SK-N-SH (cell line): ENCODE data around the gene SH3TC1. TPM values are rescaled to one million over a fixed set of nuclear protein-coding genes. Genes with fewer than 3 reads are reported as not detected.

Experiments
- CTCF ChIA-PET: fragments of 300-600, 350-600 bp; formaldehyde crosslinking; extraction: SDS; loops from one replicate; lab custom pipeline; 2021; lab: Yijun Ruan, JAX
- POLR2A ChIA-PET: fragments of 350-600 bp; sonication (Branson Sonifier 250); formaldehyde crosslinking; extraction: SDS; loops from one replicate; lab custom pipeline; 2020; ENCODE audit warnings: antibody characterized with exemption, inconsistent platforms; lab: Yijun Ruan, JAX
- DNase-seq: peaks from one replicate; pipeline ENCODE4 v3.0.0; 2012
- H2AFZ ChIP-seq: fragments of 200-600 bp; sonication (generic); 2 replicates; pipeline ENCODE4 v1.8.1; 2016; ENCODE audit warnings: antibody characterized with exemption, mild to moderate bottlenecking, low read depth
- H3F3A ChIP-seq: fragments of 200-600 bp; sonication (generic); replicated peaks from 2 replicates; pipeline ENCODE3; 2016; ENCODE audit warnings: antibody characterized with exemption, mild to moderate bottlenecking; ENCODE audit not compliant: insufficient read depth
- H3K27ac ChIP-seq, 2 experiments: fragments of 200-500 bp in 1 of 2; fragments of 200-600 bp in 1 of 2; sonication (Bioruptor generic) in 1 of 2; sonication (generic), shearing (Covaris generic) in 1 of 2; 2 replicates each; pipeline versions ENCODE4 v1.5.1 to v1.6.1; 2014 to 2016; ENCODE audit warnings: low read depth in 2 of 2, inconsistent platforms in 1 of 2, low read length in 1 of 2, mild to moderate bottlenecking in 1 of 2, mixed read lengths in 1 of 2
- H3K27me3 ChIP-seq: fragments of 200-600 bp; sonication (generic), shearing (Covaris generic); 2 replicates; pipeline ENCODE4 v1.6.1; 2016; ENCODE audit warnings: mixed run types; ENCODE audit not compliant: insufficient read depth
- H3K36me3 ChIP-seq, 2 experiments: fragments of 200-500 bp in 1 of 2; fragments of 200-600 bp in 1 of 2; sonication (Bioruptor generic) in 1 of 2; sonication (generic) in 1 of 2; replicated peaks in 1 of 2; 2 replicates each; pipeline versions ENCODE3 to v1.5.1; 2014 to 2016; ENCODE audit warnings: low read length in 1 of 2, mild to moderate bottlenecking in 1 of 2; ENCODE audit not compliant: insufficient read depth in 2 of 2, control insufficient read depth in 1 of 2
- H3K4me1 ChIP-seq, 2 experiments: fragments of 200-500 bp in 1 of 2; fragments of 200-600 bp in 1 of 2; sonication (Bioruptor generic) in 1 of 2; sonication (generic), shearing (Covaris generic) in 1 of 2; 2 replicates each; pipeline versions ENCODE4 v1.5.1 to v1.6.1; 2014 to 2016; ENCODE audit warnings: low read depth in 1 of 2, low read length in 1 of 2, mixed run types in 1 of 2; ENCODE audit not compliant: insufficient read depth in 2 of 2, control insufficient read depth in 1 of 2
- H3K4me2 ChIP-seq: fragments of 200-600 bp; sonication (generic), shearing (Covaris generic); 2 replicates; pipeline ENCODE4 v1.6.1; 2017; ENCODE audit warnings: mixed run types
- H3K4me3 ChIP-seq, 2 experiments: fragments of 200-500 bp in 1 of 2; fragments of 200-600 bp in 1 of 2; sonication (Bioruptor generic) in 1 of 2; sonication (generic), shearing (Covaris generic) in 1 of 2; 2 replicates each; pipeline versions ENCODE4 v1.5.1 to v1.8.1; 2014 to 2016; ENCODE audit warnings: low read depth in 2 of 2, inconsistent platforms in 1 of 2, low read length in 1 of 2, mild to moderate bottlenecking in 1 of 2, mixed read lengths in 1 of 2, moderate library complexity in 1 of 2
- H3K79me2 ChIP-seq: fragments of 200-600 bp; sonication (generic); 2 replicates; pipeline ENCODE4 v1.8.1; 2017; ENCODE audit warnings: mild to moderate bottlenecking; ENCODE audit not compliant: insufficient read depth
- H3K9ac ChIP-seq: fragments of 200-600 bp; sonication (generic); 2 replicates; pipeline ENCODE4 v1.6.1; 2017; ENCODE audit warnings: mixed run types
- H3K9me2 ChIP-seq: fragments of 200-600 bp; sonication (generic); 2 replicates; pipeline ENCODE4 v1.6.1; 2017; ENCODE audit warnings: mixed run types
- H3K9me3 ChIP-seq: fragments of 200-600 bp; sonication (generic); 2 replicates; pipeline ENCODE4 v1.6.1; 2017; ENCODE audit warnings: mixed run types, mild to moderate bottlenecking, moderate library complexity
- H4K20me1 ChIP-seq: fragments of 200-600 bp; sonication (generic); 2 replicates; pipeline ENCODE4 v1.6.1; 2017; ENCODE audit warnings: mild to moderate bottlenecking, mixed run types; ENCODE audit not compliant: insufficient read depth
- CHD2 ChIP-seq: fragments of 150-350 bp; IDR thresholded peaks from 2 replicates; pipeline ENCODE4 v1.6.1; 2018; ENCODE audit warnings: low read length; ENCODE audit not compliant: partially characterized antibody
- EZH2phosphoT487 ChIP-seq: fragments of 200-600 bp; sonication (generic); IDR thresholded peaks from 2 replicates; pipeline ENCODE4 v1.6.1; 2017; ENCODE audit warnings: low read depth, mixed run types, mild to moderate bottlenecking, antibody characterized with exemption, moderate library complexity, borderline replicate concordance
- FOSL2 ChIP-seq: IDR thresholded peaks from 2 replicates; pipeline ENCODE4 v1.4.0; 2012; ENCODE audit warnings: low read depth, mild to moderate bottlenecking, moderate library complexity, borderline replicate concordance
- FOXJ3 ChIP-seq: sonication (generic); formaldehyde crosslinking; IDR thresholded peaks from 2 replicates; pipeline ENCODE4 v1.5.1; 2020; ENCODE audit warnings: mild to moderate bottlenecking, missing genetic modification reagents
- FOXM1 ChIP-seq: IDR thresholded peaks from 2 replicates; pipeline ENCODE4 v1.4.0; 2012; ENCODE audit warnings: low read depth, mild to moderate bottlenecking
- IRF3 ChIP-seq: fragments of 150-350 bp; IDR thresholded peaks from 2 replicates; pipeline ENCODE4 v1.6.1; 2016; ENCODE audit warnings: mild to moderate bottlenecking, low read depth, low read length
- MEF2A ChIP-seq: IDR thresholded peaks from 2 replicates; pipeline ENCODE4 v1.4.0; 2012; ENCODE audit warnings: low read depth, borderline replicate concordance
- NFIC ChIP-seq: IDR thresholded peaks from 2 replicates; pipeline ENCODE4 v1.4.0; 2012; ENCODE audit warnings: borderline replicate concordance
- POLR2AphosphoS5 ChIP-seq: IDR thresholded peaks from 2 replicates; pipeline ENCODE4 v1.6.1; 2012; ENCODE audit warnings: low read depth, low read length
- RAD21 ChIP-seq: IDR thresholded peaks from 2 replicates; pipeline ENCODE4 v1.6.1; 2012; ENCODE audit warnings: mild to moderate bottlenecking, low read length
- RCOR1 ChIP-seq: fragments of 150-350 bp; IDR thresholded peaks from 2 replicates; pipeline ENCODE4 v1.6.1; 2017; ENCODE audit warnings: antibody characterized with exemption, low read length
- RFX5 ChIP-seq: IDR thresholded peaks from 2 replicates; pipeline ENCODE4 v1.6.1; 2012; ENCODE audit warnings: mild to moderate bottlenecking, improper control_type of control experiment, low read length
- RXRA ChIP-seq: IDR thresholded peaks from 2 replicates; pipeline ENCODE4 v1.4.0; 2012; ENCODE audit warnings: low read depth, mild to moderate bottlenecking, borderline replicate concordance
- SMC3 ChIP-seq: IDR thresholded peaks from 2 replicates; pipeline ENCODE4 v1.6.1; 2012; ENCODE audit warnings: low read depth, low read length, improper control_type of control experiment
- TAF1 ChIP-seq: IDR thresholded peaks from 2 replicates; pipeline ENCODE4 v1.6.1; 2012; ENCODE audit warnings: low read depth, mild to moderate bottlenecking, low read length, moderate library complexity, borderline replicate concordance
- USF1 ChIP-seq: IDR thresholded peaks from 2 replicates; pipeline ENCODE4 v1.4.0; 2012; ENCODE audit warnings: low read depth, borderline replicate concordance
- WGBS: methylation state at CpG from one replicate; pipeline ENCODE4 v1.1.6; 2017; ENCODE audit warnings: low lambda C conversion rate; 5-methylcytosine and 5-hydroxymethylcytosine counted together
- polyA plus RNA-seq, 3 experiments: library from polyadenylated mRNA; depleted of rRNA; stranded (reverse); fragments of >200 nt; gene quantifications; 2 replicates each; pipeline ENCODE4 v1.2.3, GENCODE V29; 2012
- TF ChIP-seq, protein P1 (sequence below): IDR thresholded peaks from 2 replicates; pipeline ENCODE4 v1.6.1; 2012; ENCODE audit warnings: mild to moderate bottlenecking, low read depth, low read length, moderate library complexity
- TF ChIP-seq, protein P2 (sequence below): fragments of 150-350 bp; IDR thresholded peaks from 2 replicates; pipeline ENCODE4 v1.6.1; 2017; ENCODE audit warnings: antibody characterized with exemption, low read length, low read depth, borderline replicate concordance

SH3TC1 gene
- polyA plus RNA-seq, 1 of the 3 experiments (the other 2 are of a cell fraction), result 2.7 TPM

GRCh38 chr4:8236920-8237195 lies 37.8 kb downstream of the SH3TC1 start (continued):
- TF ChIP-seq, protein P1, sequence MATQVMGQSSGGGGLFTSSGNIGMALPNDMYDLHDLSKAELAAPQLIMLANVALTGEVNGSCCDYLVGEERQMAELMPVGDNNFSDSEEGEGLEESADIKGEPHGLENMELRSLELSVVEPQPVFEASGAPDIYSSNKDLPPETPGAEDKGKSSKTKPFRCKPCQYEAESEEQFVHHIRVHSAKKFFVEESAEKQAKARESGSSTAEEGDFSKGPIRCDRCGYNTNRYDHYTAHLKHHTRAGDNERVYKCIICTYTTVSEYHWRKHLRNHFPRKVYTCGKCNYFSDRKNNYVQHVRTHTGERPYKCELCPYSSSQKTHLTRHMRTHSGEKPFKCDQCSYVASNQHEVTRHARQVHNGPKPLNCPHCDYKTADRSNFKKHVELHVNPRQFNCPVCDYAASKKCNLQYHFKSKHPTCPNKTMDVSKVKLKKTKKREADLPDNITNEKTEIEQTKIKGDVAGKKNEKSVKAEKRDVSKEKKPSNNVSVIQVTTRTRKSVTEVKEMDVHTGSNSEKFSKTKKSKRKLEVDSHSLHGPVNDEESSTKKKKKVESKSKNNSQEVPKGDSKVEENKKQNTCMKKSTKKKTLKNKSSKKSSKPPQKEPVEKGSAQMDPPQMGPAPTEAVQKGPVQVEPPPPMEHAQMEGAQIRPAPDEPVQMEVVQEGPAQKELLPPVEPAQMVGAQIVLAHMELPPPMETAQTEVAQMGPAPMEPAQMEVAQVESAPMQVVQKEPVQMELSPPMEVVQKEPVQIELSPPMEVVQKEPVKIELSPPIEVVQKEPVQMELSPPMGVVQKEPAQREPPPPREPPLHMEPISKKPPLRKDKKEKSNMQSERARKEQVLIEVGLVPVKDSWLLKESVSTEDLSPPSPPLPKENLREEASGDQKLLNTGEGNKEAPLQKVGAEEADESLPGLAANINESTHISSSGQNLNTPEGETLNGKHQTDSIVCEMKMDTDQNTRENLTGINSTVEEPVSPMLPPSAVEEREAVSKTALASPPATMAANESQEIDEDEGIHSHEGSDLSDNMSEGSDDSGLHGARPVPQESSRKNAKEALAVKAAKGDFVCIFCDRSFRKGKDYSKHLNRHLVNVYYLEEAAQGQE, result no peak
- TF ChIP-seq MEF2A (no peak), RCOR1 (no peak), TAF1 (no peak), USF1 (no peak), NFIC (no peak), FOXM1 (no peak), POLR2AphosphoS5 (no peak)
- TF ChIP-seq, protein P2, sequence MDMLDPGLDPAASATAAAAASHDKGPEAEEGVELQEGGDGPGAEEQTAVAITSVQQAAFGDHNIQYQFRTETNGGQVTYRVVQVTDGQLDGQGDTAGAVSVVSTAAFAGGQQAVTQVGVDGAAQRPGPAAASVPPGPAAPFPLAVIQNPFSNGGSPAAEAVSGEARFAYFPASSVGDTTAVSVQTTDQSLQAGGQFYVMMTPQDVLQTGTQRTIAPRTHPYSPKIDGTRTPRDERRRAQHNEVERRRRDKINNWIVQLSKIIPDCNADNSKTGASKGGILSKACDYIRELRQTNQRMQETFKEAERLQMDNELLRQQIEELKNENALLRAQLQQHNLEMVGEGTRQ, result no peak

- POLR2A ChIA-PET, result no interaction called here
- no peak for TF ChIP-seq CHD2
- TF ChIP-seq TAF1, result no peak
- no peak for TF ChIP-seq IRF3
- no peak for TF ChIP-seq FOSL2
- no peak for TF ChIP-seq SMC3
- TF ChIP-seq FOXJ3, result no peak
- no peak for TF ChIP-seq RCOR1
- no peak for TF ChIP-seq POLR2AphosphoS5
- TF ChIP-seq EZH2phosphoT487, result no peak
- TF ChIP-seq RFX5, result no peak
- no peak for TF ChIP-seq RXRA
- no peak for TF ChIP-seq RAD21
- CTCF ChIA-PET, result interaction anchor here (1.1 to 5.2 kb wide), 10 partner anchors 12 to 170 kb away, joined by 3 to 45 read pairs (median 6); no protein-coding TSS in a partner anchor
Measured at GRCh38 chr4:8237256-8237989, 38.3 kb downstream of the SH3TC1 start.

More at GRCh38 chr4:8237256-8237989, 38.3 kb downstream of the SH3TC1 start:
- Histone ChIP-seq H3F3A (no peaks in the 10 kb centered on the region), H3K9me3 (no peaks in the 10 kb centered on the region), H3K9me2 (no peaks in the 10 kb centered on the region), H2AFZ (no peak overlapping the region), H3K4me2 (no peak overlapping the region), H3K9ac (no peak overlapping the region), H3K36me3 (no peaks in the 10 kb centered on the region), H3K27ac (no peak overlapping the region), H3K4me1 (peaks cover under 1 to 14% of the 10 kb centered on the region in 2 experiments; a peak in 1 of 4 replicates), H3K79me2 (no peaks in the 10 kb centered on the region), H4K20me1 (no peaks in the 10 kb centered on the region), H3K4me3 (no peak overlapping the region), H3K27me3 (no peaks in the 10 kb centered on the region)
- no peak for DNase-seq
- 96% methylated on average over 3 of the region's 29 CpGs for WGBS
